Endothelial cell (in vitro differentiated cells): ENCODE data around the gene SNX1. TPM values are rescaled to one million over a fixed set of nuclear protein-coding genes. Genes with fewer than 3 reads are reported as not detected.

Source experiments
- DNase-seq: peaks from one replicate; pipeline ENCODE4 v3.0.0; 2021; ENCODE audit warnings: low spot score
- H3K27ac Mint-ChIP-seq: one replicate; pipeline ENCODE4 v1.8.0; 2021; ENCODE audit warnings: mixed read lengths, inconsistent platforms; ENCODE audit not compliant: unreplicated experiment
- H3K27me3 Mint-ChIP-seq: one replicate; pipeline ENCODE4 v1.8.0; 2021; ENCODE audit warnings: mild to moderate bottlenecking, moderate library complexity, mixed read lengths, inconsistent platforms; ENCODE audit not compliant: unreplicated experiment
- H3K36me3 Mint-ChIP-seq: one replicate; pipeline ENCODE4 v1.8.0; 2021; ENCODE audit warnings: mild to moderate bottlenecking, low read depth, mixed read lengths, inconsistent platforms; ENCODE audit not compliant: unreplicated experiment
- H3K4me1 Mint-ChIP-seq: one replicate; pipeline ENCODE4 v1.8.0; 2021; ENCODE audit warnings: mild to moderate bottlenecking, mixed read lengths, inconsistent platforms; ENCODE audit not compliant: unreplicated experiment
- H3K4me3 Mint-ChIP-seq: one replicate; pipeline ENCODE4 v1.8.0; 2021; ENCODE audit warnings: mild to moderate bottlenecking, mixed read lengths, inconsistent platforms; ENCODE audit not compliant: unreplicated experiment
- H3K9me3 Mint-ChIP-seq: one replicate; pipeline ENCODE4 v1.8.0; 2021; ENCODE audit warnings: mixed read lengths, inconsistent platforms; ENCODE audit not compliant: unreplicated experiment
- CTCF ChIP-seq: fragments of 200-600 bp; sonication (generic); IDR thresholded peaks from one replicate; pipeline ENCODE4 v1.5.0; 2021; ENCODE audit warnings: antibody characterized with exemption; ENCODE audit not compliant: unreplicated experiment
- total RNA-seq: library from RNA; stranded (reverse); fragmentation: NEBNext Ultra II Directional; extraction: Animal tissue kit (Norgen Biotek cat#: 25700); gene quantifications from one replicate; pipeline ENCODE4 v1.2.1, GENCODE V29; 2021; ENCODE audit not compliant: unreplicated experiment

The SNX1 gene
- total RNA-seq, 1 donor from 2014 or later = 128 TPM

- Mint-ChIP-seq H3K27ac (peak overlapping the region; percentile 2), H3K4me1 (peaks cover 34% of the 10 kb centered on the region), H3K4me3 (no peak overlapping the region), H3K27me3 (peaks cover 5% of the 10 kb centered on the region), H3K9me3 (no peaks in the 10 kb centered on the region), H3K36me3 (peaks cover 4% of the 10 kb centered on the region)
- no peak for TF ChIP-seq CTCF
- no peak for DNase-seq
Observed at GRCh38 chr15:64089543-64090280, 6.1 kb upstream of the SNX1 start.

DNA sequence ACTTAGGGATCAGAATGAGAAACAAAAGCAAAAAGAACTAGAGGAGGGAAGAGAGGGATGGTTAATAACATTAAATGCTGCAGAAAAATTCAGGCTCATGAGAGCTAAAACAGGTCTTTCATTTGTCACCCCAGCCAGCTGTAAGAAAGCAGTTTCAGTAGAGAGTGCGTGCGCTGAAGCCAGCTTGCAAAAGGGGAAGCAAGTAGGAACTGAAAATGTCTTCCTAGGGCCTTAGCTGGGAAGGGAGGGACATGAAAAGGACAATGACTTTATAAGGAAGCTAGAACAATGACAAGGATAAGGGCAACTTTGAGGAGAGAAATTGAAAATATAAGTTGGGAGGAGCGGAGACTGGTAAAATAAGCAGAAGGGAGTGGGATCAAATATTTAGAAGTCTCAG, 5.3 kb upstream of the SNX1 start:
- Mint-ChIP-seq H3K27me3 (peaks cover 5% of the 10 kb centered on the region), H3K4me1 (peaks cover 42% of the 10 kb centered on the region), H3K4me3 (no peak overlapping the region), H3K9me3 (no peaks in the 10 kb centered on the region), H3K36me3 (peaks cover 4% of the 10 kb centered on the region), H3K27ac (peak overlapping the region; percentile 30)
- no peak for DNase-seq
- no peak for TF ChIP-seq CTCF

GRCh38 chr15:64092075-64092820, 3.5 kb upstream of the SNX1 start:
- Mint-ChIP-seq H3K27ac (peak overlapping the region; percentile 99), H3K4me1 (peaks cover 50% of the 10 kb centered on the region)

DNA sequence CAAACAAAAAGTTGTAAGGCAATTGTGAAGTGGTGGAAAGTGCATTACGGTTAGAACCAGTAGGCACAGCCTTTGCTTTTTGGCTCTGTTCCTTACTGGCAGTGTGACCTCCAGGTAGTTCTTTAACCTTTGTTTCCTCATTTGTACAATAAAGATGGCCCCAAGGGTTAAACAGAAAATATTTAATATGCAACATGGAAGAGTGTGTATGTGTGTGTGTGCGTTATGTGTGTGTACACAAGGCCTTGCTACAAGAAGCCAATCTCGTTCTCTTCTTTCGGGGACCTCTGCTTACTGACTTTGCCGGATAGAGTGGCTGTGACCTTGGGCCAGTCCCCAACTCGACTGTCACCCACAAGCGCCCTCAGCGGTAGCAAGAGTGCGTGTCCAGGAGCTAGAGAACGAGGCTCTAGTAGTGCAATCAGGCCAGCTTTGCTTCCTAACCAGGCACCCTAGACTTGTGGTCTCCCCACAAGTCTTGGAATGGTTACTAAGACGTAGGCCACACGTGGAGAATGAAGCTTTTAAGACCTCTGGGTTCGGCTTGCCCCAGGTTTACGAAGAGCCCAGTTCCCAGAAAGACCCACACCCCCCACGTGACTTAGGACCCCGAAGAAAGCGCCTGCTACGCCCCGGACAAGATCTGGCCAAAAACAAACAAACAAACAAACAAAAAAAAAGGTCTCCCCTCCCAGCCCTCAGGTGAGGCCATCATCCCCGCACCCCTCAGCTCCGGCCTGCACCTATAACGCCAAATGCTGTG, 2.7 kb upstream of the SNX1 start:
- DNase-seq = peak; percentile 41
- TF ChIP-seq CTCF = no peak
- Mint-ChIP-seq H3K36me3 (peaks cover under 1% of the 10 kb centered on the region), H3K9me3 (no peaks in the 10 kb centered on the region), H3K27me3 (peaks cover 6% of the 10 kb centered on the region), H3K27ac (peak overlapping the region; percentile 99), H3K4me3 (peak overlapping the region; percentile 99), H3K4me1 (peaks cover 58% of the 10 kb centered on the region)

More at GRCh38 chr15:64092075-64092820, 3.5 kb upstream of the SNX1 start:
- Mint-ChIP-seq H3K27me3 (peaks cover 6% of the 10 kb centered on the region), H3K4me3 (peak overlapping the region; percentile 99), H3K36me3 (peaks cover 4% of the 10 kb centered on the region), H3K9me3 (no peaks in the 10 kb centered on the region)
- DNase-seq = no peak
- no peak for TF ChIP-seq CTCF
